Measurements from ENCODE around the gene TCF19.
"Not testable (repeated sequence)": the region's sequence is repeated elsewhere in the genome, so short reads cannot be mapped to it uniquely, and the experiment has no call there.

DNA sequence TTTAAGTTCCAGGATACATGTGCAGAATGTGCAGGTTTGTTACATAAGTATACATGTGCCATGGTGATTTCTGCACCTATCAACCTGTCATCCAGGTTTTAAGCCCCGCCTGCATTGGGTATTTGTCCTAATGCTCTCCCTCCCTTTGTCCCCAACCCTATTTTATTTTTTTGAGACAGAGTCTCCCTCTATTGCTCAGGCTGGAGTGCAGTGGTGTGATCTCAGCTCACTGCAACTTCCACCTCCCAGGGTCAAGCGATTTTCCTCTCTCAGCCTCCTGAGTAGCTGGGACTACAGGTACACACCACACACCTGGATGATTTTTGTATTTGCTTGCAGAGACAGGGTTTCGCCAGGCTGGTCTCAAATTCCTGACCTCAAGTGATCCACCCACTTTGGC, 30.8 kb downstream of the TCF19 start:
- not testable (repeated sequence) for TF ChIP-seq POLR2A (IDR thresholded peaks at IDR 0.05; ENCODE audit: low read length); RAD21 (conservative IDR thresholded peaks at IDR 0.05 in 1 of 2, IDR thresholded peaks at IDR 0.05 in 1 of 2); JUN (IDR thresholded peaks at IDR 0.05); HOXB5 (CRISPR knock-in tag; IDR thresholded peaks at IDR 0.05)
- TF ChIP-seq, protein P1, sequence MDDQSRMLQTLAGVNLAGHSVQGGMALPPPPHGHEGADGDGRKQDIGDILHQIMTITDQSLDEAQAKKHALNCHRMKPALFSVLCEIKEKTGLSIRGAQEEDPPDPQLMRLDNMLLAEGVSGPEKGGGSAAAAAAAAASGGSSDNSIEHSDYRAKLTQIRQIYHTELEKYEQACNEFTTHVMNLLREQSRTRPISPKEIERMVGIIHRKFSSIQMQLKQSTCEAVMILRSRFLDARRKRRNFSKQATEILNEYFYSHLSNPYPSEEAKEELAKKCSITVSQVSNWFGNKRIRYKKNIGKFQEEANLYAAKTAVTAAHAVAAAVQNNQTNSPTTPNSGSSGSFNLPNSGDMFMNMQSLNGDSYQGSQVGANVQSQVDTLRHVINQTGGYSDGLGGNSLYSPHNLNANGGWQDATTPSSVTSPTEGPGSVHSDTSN (IDR thresholded peaks at IDR 0.05), result not testable (repeated sequence)
- TF ChIP-seq, protein P2, sequence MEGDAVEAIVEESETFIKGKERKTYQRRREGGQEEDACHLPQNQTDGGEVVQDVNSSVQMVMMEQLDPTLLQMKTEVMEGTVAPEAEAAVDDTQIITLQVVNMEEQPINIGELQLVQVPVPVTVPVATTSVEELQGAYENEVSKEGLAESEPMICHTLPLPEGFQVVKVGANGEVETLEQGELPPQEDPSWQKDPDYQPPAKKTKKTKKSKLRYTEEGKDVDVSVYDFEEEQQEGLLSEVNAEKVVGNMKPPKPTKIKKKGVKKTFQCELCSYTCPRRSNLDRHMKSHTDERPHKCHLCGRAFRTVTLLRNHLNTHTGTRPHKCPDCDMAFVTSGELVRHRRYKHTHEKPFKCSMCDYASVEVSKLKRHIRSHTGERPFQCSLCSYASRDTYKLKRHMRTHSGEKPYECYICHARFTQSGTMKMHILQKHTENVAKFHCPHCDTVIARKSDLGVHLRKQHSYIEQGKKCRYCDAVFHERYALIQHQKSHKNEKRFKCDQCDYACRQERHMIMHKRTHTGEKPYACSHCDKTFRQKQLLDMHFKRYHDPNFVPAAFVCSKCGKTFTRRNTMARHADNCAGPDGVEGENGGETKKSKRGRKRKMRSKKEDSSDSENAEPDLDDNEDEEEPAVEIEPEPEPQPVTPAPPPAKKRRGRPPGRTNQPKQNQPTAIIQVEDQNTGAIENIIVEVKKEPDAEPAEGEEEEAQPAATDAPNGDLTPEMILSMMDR (IDR thresholded peaks at IDR 0.05), result not testable (repeated sequence)

All from A549 (cell line).